CD4-positive, alpha-beta T cell (primary cell): Measurements from ENCODE around the gene PPP1R2B. TPM values are rescaled to one million over a fixed set of nuclear protein-coding genes. Genes with fewer than 3 reads are reported as not detected.

ENCODE experiments used
- ATAC-seq: fragments of 200-7000 bp; cut with Tn5 transposase; one replicate; pipeline ENCODE4 v1.10.0; 2022; ENCODE audit warnings: mild to moderate bottlenecking; ENCODE audit not compliant: poor library complexity
- CTCF ChIA-PET: fragments of 350-600 bp; sonication (Branson Sonifier 250); formaldehyde crosslinking; loops from one replicate; lab custom pipeline; 2021; ENCODE audit warnings: antibody characterized with exemption, inconsistent platforms; lab: Charles Lee
- POLR2A ChIA-PET: fragments of 350-600 bp; sonication (Branson Sonifier 250); formaldehyde crosslinking; loops from one replicate; lab custom pipeline; 2021; ENCODE audit warnings: antibody characterized with exemption, inconsistent platforms; lab: Charles Lee
- DNase-seq, 14 experiments: peaks; one replicate each; pipeline ENCODE4 v3.0.0-alpha.2; 2013 to 2020; ENCODE audit warnings: mixed read lengths in 2 of 14
- H3K27ac ChIP-seq, 2 donors: one replicate each; pipeline versions ENCODE4 v1.5.1 to v1.7.0; 2013; ENCODE audit warnings: low read length in 2 of 2, low read depth in 1 of 2, mild to moderate bottlenecking in 1 of 2
- H3K27me3 ChIP-seq, 2 experiments: 1 replicate in 1 of 2; 2 replicates in 1 of 2; pipeline versions ENCODE4 v1.6.1 to v1.7.0; 2013; ENCODE audit warnings: low read length in 2 of 2, control low read depth in 1 of 2, mild to moderate bottlenecking in 1 of 2, moderate library complexity in 1 of 2; ENCODE audit not compliant: insufficient read depth in 2 of 2, control insufficient read depth in 1 of 2
- H3K36me3 ChIP-seq: one replicate; pipeline ENCODE4 v1.6.1; 2013; ENCODE audit warnings: low read length, control low read depth; ENCODE audit not compliant: insufficient read depth
- H3K4me1 ChIP-seq: one replicate; pipeline ENCODE4 v1.6.1; 2013; ENCODE audit warnings: low read length, control low read depth; ENCODE audit not compliant: insufficient read depth
- H3K4me3 ChIP-seq: one replicate; pipeline ENCODE4 v1.5.1; 2013; ENCODE audit warnings: mild to moderate bottlenecking, low read length, moderate library complexity
- H3K9me3 ChIP-seq, 2 experiments: 1 replicate in 1 of 2; 2 replicates in 1 of 2; pipeline versions ENCODE4 v1.6.1 to v1.7.0; 2013; ENCODE audit warnings: low read length in 2 of 2, mild to moderate bottlenecking in 2 of 2, control low read depth in 1 of 2, moderate library complexity in 1 of 2; ENCODE audit not compliant: control insufficient read depth in 1 of 2, insufficient read depth in 1 of 2
- H3K27ac Mint-ChIP-seq: one replicate; pipeline ENCODE4 v1.8.0; 2020; ENCODE audit warnings: mixed read lengths
- H3K27me3 Mint-ChIP-seq: one replicate; pipeline ENCODE4 v1.8.0; 2021; ENCODE audit warnings: mixed read lengths
- H3K36me3 Mint-ChIP-seq: one replicate; pipeline ENCODE4 v1.8.0; 2021; ENCODE audit warnings: low read depth, mixed read lengths
- H3K4me1 Mint-ChIP-seq: one replicate; pipeline ENCODE4 v1.8.0; 2021; ENCODE audit warnings: low read depth, mixed read lengths
- H3K4me3 Mint-ChIP-seq: one replicate; pipeline ENCODE4 v1.8.0; 2020; ENCODE audit warnings: mild to moderate bottlenecking, mixed read lengths
- H3K9me3 Mint-ChIP-seq: one replicate; pipeline ENCODE4 v1.8.0; 2020; ENCODE audit warnings: mixed read lengths
- CTCF ChIP-seq: fragments of 200-600 bp; IDR thresholded peaks from one replicate; pipeline ENCODE4 v1.8.0; 2022; ENCODE audit warnings: antibody characterized with exemption, mild to moderate bottlenecking
- intact Hi-C, 2 experiments: fragments of 100-400 bp; cut with DNase I in 1 of 2; cut with micrococcal nuclease in 1 of 2; formaldehyde crosslinking; loops; one replicate each; pipeline versions ENCODE4 v1.15.1 to v1.9.0; 2023 to 2025; cut with DNase I, micrococcal nuclease
- total RNA-seq, 174 experiments: library from RNA in 2 of 174; stranded (reverse) in 2 of 174; gene quantifications; one replicate each; pipeline ENCODE4 v1.2.3 and lab custom pipeline; 2021 to 2026

The PPP1R2B gene
- total RNA-seq, 2 experiments from 2014 or later, result 0.27 TPM; not detected in 1

GRCh38 chr5:156803404-156803803 lies 46.7 kb upstream of the PPP1R2B start:
- no peak overlapping the region for H3K27ac ChIP-seq
- no peaks in the 10 kb centered on the region for H3K9me3 Mint-ChIP-seq
- no peak overlapping the region for H3K4me3 Mint-ChIP-seq
- TF ChIP-seq CTCF, result no peak
- POLR2A ChIA-PET, result no interaction called here
- H3K4me3 ChIP-seq, result no peak overlapping the region
- no peaks in the 10 kb centered on the region for H3K4me1 ChIP-seq
- peaks cover 0 to 7% of the 10 kb centered on the region in 2 experiments for H3K27me3 ChIP-seq
- no peaks in the 10 kb centered on the region for H3K36me3 Mint-ChIP-seq
- no peak for DNase-seq
- CTCF ChIA-PET, result interaction anchor here (0.6 kb wide), 1 partner anchor 34 kb away, joined by 3 read pairs; no protein-coding TSS in a partner anchor
- H3K27ac Mint-ChIP-seq, result no peak overlapping the region
- no peak for ATAC-seq
- intact Hi-C loops, result no loop called here
- no peaks in the 10 kb centered on the region for H3K36me3 ChIP-seq
- H3K4me1 Mint-ChIP-seq, result no peaks in the 10 kb centered on the region
- peaks cover 14% of the 10 kb centered on the region for H3K27me3 Mint-ChIP-seq
- H3K9me3 ChIP-seq, result peaks cover 0 to 6% of the 10 kb centered on the region in 2 experiments

DNA sequence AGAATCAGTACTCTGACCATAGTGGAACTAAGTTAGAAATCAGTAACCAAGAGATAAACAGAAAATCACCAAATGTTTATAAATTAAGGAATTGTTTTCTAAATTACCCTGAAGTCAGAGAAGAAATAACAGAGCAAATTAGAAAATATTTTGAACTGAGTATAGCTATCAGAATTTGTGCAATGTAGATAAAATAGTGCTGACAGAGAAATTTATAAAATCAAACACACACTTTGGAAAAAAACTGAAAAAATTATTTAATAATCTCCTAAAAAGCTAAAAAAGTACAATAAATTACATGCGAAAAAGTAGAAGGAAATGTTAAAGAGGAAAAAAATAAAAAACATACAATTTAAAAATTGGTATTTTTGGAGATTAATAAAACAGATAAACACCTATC lies 37.1 kb upstream of the PPP1R2B start:
- H3K36me3 Mint-ChIP-seq, result no peaks in the 10 kb centered on the region
- no peaks in the 10 kb centered on the region for H3K27me3 Mint-ChIP-seq

DNA sequence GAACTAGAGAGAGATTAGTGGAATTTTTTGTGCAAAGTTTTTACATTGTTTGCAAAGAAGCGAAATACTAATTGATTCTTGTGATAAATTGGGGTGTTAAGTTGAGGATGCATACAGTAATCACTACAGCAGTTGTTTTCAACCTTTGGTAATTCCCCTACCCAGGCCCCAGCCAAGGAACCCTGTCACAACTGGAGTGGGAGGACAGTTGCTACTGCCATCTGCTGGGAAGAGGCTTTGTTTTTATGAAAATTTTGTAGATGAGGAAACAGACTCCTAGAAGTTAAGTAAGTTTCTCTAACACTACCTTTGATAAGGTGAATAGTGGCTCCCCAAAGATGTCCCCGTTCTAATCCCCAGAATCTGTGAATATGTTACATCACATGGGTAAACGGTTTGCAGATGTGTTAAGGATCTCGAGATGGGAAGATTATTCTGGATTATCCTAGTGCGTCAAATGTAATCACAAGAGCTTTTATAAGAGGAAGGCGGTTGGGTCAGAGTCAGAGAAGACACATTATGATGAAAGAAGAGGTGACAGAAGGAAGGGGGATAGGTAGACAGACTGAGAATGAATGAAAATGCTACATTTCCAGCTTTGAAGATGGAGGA lies 34.0 kb upstream of the PPP1R2B start:
- DNase-seq (peak in 3 of 14 experiments; percentile 7 to 16 (median 12)), ATAC-seq (no peak)
- Mint-ChIP-seq H3K27me3 (no peaks in the 10 kb centered on the region), H3K9me3 (no peaks in the 10 kb centered on the region), H3K4me3 (no peak overlapping the region), H3K36me3 (no peaks in the 10 kb centered on the region), H3K27ac (no peak overlapping the region), H3K4me1 (no peaks in the 10 kb centered on the region)
- intact Hi-C loops, result no loop called here
- peaks cover 0 to 2% of the 10 kb centered on the region in 2 experiments for H3K27me3 ChIP-seq
- ChIA-PET CTCF (no interaction called here), POLR2A (no interaction called here)
- peak; percentile 15 for TF ChIP-seq CTCF
- no peaks in the 10 kb centered on the region for H3K4me1 ChIP-seq
- no peak overlapping the region for H3K27ac ChIP-seq
- H3K4me3 ChIP-seq, result no peak overlapping the region
- no peaks in the 10 kb centered on the region for H3K36me3 ChIP-seq
- H3K9me3 ChIP-seq, result no peaks in the 10 kb centered on the region

More for the DNA sequence above, 37.1 kb upstream of the PPP1R2B start:
- Mint-ChIP-seq H3K9me3 (no peaks in the 10 kb centered on the region), H3K4me3 (no peak overlapping the region), H3K27ac (no peak overlapping the region), H3K4me1 (no peaks in the 10 kb centered on the region)
- no peak for TF ChIP-seq CTCF
- H3K4me3 ChIP-seq, result no peak overlapping the region
- no peak overlapping the region for H3K27ac ChIP-seq
- intact Hi-C loops, result no loop called here
- DNase-seq (no peak), ATAC-seq (no peak)
- ChIA-PET CTCF (no interaction called here), POLR2A (interaction anchor here (0.7 kb wide), 1 partner anchor 194 kb away, joined by 3 read pairs; no protein-coding TSS in a partner anchor)
- no peaks in the 10 kb centered on the region for H3K36me3 ChIP-seq
- no peaks in the 10 kb centered on the region for H3K4me1 ChIP-seq
- no peaks in the 10 kb centered on the region for H3K9me3 ChIP-seq
- H3K27me3 ChIP-seq, result no peaks in the 10 kb centered on the region
